NCI-H524 (cell line): ENCODE results near the gene KIF2A.

Source experiments
- DNase-seq, 2 experiments: peaks; one replicate each; lab custom pipeline; 2025; lab: John Stamatoyannopoulos, UW

The KIF2A gene

DNA sequence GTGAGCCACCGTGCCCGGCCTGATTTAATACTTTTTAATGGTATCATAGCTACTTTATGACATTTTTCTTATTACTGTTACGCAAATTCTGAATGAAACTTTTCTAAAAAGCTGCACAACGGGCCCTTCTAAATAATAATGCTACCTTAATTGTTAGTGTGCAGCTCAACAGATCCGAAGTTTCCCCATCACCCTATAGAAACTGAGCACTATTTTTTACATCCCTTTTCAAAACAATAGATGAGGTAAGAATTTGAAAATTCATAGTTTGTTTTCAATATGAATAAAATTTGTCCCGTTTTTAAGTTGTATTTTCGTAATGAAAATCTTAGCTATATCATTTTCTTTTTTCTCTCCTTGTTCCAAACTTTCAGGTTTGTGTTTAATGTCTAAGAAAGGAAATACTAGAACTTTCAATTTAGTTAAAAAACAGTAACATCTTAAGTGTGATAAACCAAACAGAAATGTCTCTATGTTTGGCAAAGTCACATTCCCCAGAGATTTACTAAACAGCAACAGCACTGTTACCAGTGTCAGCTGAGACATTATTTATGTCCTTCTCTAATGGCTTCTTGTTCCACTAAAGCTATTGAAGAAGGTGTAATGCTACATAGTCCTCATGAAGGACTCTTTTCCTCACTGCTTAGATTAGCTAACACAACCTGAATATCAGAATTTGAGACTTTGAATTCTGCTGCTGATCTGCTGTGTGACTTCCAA, 22.9 kb downstream of the KIF2A start:
- DNase-seq, result no peak

DNA sequence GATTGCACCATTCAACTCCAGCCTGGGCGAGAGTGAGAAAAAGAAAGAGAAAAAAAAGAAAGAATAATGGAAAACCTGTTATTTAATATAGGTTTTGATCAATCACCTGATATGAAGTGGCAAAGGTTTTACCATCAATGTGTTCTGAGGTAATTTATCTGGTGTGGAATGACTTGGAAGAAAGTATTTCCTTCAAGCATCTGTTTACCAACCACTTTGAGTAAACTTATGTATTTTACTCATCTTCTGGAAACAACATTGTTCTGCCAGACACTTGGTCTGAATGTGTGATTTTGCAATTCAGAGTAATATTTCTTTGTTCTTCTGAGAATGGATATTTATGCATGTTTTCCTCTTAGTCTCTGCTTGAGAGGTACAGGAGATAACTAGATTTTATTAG, 24.3 kb downstream of the KIF2A start:
- DNase-seq, result no peak

DNA sequence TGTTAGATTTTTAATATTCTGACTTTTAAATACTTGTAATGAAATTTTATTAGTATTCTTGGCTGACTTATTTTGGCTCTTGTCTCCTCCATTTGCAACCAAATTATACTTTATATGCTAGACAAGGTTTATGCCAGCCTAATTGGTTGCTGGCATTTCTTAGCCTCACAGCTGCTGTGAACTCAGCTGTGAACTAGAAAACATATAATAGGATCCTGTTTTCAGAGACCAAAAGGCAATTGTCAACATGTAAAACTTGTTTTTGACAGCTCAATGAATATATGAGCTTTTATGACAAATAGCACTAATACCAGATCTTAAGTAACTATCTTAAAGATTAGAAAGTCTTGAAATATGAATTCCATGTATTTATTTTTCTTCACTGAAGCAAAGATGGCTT, 25.9 kb downstream of the KIF2A start:
- no peak for DNase-seq

DNA sequence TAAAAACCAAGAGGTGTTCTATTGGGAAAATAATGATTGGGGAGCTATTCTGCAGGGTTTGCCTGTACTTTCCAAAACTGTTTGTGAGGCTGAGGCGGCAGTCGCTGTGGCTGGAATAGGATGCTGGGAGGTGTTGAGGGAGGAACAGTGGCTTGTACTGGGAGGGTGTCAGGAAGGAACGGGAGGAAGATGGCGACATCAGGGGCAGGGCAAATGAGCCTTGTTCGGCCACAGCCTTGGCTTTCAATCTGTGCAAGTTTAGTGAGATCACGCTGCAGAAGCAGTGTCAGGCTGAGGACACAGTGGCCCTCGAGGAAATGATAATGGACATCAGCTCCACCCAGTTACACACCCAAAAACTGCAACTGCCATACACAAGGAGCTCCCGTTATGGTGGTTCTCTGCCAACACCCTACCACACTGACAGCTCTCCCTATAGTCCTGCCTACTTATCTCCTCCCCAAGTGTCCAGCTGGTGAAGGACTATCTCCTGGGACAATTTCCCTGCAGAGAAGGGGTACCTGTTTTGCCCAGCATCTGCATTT, 27.3 kb downstream of the KIF2A start:
- DNase-seq, result no peak

DNA sequence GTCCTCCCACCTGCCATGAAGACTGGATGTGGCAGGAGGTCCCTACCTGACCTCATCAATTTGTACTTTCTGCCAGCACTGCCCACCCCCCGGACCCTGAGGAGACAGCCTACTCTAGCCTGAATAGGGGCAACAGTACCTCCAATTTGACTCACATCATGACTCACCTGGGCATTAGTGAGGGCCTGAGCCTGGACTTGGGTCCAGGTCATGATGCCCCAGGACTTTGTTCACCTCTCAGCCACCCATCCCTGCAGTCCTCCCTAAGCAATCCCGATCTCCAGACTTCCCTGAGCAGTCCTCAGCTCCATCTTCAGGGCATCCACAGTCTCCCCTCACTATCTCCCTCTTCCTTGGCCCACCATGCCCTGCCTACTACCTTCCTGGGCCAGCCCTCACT, 28.1 kb downstream of the KIF2A start:
- DNase-seq, result no peak

DNA sequence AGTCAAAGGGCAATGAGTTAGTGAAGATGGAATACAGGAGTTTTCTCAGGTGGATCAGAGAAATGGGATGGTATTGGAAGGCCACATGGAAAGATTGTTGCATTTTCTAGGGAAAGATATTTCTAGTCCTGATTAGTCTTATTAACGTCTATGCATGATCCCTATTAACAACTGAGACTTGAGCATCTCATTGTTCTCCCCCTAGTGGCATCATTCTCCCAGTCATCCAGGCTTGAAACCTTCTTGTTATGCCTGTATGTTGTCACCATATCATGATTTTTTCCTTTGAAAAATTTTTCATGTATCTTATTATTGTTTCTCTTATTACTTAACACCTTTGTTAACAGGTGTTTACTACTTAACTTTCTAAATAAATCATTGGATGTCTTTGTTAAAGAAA, 34.4 kb downstream of the KIF2A start:
- peak; percentile 25 to 39 for DNase-seq

DNA sequence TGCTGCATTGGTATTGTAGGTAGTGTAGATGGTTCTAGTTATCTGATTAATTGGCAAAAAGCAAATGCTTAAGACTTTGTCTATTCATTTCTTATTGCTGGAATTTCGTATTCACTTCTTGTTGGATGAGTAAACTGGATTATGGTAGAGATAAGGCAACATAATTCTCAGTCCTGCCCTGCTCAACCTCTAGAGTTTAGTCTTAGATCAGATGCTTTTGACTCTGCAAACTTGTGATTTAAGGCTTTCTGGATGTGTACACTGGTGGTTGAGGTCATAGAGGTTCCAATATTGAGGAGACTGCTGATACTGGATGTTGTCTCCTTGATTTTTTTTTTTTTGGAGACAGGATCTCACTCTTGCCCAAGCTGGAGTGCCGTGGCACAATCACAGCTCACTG, 35.0 kb downstream of the KIF2A start:
- DNase-seq, result no peak

DNA sequence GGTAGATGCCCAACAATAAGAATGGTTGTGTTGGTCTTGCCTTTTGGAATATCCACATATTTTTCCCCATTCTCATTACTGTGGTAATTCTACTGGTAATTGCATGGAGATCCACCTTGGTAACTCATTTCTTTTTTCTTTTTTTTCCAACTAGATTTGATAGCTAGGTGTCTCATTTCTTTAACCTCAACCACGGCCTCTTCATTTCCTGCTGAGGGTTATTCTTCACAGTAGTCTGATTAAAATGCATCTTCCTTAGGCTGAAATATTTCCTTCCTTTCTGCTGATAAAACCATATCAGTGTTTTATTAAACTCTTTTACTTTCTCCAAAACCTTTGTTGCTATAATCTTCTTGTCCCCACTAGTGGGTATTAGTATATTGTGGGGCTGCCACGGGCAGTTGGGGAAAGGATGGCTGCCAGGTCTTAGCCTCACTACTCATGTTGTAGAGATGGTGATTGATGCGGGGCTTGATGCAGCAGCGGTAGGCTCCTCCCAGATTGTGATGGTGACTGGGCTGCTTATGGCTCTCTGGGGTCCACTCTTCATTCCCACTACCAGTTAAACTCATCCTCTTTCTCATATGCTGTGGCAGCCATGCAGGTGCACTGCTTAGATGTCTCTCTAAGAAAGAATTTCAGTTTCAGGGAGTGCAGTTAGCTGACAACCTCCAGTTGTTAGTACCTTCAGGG, 35.9 kb downstream of the KIF2A start:
- no peak for DNase-seq

DNA sequence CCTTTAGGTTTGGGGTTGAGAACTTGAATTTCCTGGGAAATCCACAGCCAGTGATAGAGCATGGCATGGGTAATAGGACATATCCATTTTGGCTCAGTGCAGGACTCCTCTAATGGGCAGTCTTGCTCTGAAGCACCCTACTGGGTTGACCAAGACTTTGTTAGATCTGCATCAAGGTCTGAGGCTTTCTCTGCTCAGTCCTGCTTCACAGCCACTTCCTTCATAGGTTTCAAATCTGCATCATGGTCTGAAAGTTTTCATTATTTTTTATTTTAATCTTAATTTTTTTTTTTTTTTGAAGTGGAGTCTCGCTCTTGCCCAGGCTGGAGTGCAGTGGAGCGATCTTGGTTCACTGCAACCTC, 36.5 kb downstream of the KIF2A start:
- DNase-seq, result no peak

DNA sequence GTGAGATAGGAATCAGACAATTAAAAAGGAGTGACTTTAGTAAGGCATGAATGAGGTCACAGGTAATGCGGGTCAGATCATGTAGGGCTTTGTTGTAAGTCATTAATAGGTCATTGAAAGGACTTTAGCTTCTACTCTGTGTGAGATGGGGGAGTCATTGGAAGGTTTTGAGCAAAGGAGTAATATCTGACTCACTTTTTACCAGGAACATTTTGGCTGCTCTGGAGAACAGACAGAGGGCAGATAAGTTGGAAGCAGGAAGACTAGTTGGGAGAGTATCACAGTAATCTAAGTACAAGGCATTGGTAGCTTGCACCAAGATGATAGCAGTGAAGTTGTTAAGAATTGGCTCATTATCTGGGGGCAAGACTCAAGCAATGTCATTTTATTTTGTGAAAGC, 37.4 kb downstream of the KIF2A start:
- DNase-seq, result no peak

DNA sequence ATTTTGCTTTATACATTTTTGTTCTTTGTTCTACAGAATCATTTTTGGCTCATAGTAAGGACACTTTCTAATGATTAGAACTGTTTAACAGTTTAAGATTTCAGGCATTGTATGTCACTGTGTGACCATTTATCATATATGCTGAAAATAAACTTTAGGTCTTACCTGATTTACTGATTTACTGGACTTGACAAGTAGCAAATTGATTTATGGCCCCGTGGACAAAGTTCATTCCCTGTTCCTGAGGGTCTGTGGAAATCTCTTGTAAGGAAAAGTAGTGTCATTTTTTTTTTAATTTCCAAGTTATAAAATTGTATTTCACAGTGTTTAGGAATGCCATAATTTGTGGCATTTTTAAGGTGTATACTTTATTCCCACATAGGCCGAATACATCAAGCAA, 40.7 kb downstream of the KIF2A start:
- no peak for DNase-seq

DNA sequence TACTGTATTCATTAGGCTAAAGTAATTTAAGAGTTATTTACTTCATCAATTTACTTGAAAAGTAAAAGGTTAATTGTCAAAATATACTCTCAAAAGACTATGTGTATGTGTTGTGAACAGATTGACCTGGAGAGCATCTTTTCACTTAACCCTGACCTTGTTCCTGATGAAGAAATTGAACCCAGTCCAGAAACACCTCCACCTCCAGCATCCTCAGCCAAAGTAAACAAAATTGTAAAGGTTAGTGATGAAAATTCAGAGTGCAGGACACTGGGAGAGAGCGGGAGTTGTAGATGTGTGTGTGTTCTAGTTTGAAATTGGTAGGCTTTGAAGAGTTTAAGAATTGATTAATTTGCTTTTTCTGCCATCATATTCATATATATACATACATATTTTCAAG, 41.9 kb downstream of the KIF2A start:
- no peak for DNase-seq

DNA sequence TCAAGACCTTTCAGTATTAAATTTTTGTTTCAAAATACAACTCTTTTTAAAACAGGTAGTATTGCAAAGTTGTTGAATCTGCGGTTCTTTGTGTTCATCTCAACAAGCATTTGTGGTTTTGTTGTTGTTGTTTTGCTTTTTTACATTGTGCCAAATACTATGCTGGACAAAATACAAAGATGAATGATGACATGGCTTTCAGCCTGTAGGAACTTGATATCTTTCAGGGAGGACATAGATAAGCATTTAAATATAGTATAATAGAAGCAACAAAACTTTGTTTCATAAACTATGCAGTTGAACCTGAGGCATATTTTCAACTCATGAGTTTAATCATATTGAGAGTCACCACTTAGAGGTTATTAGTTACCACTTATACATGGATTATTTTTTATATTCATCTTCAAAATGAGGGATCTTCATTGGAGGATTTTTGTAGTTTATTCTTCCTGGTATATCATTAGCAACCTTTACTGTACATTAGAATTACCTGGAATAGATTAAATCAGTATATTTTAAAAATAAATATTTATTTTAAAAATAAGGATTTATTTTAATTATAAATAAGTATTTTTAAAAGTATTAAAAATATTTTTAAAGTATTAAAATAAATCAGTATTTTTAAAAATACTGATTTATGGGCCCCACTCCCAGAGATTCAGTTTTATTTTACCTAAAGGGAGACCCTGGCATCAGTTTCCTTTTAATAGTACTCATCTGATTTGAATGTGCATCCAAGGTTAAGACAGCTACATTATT, 42.9 kb downstream of the KIF2A start:
- no peak for DNase-seq

DNA sequence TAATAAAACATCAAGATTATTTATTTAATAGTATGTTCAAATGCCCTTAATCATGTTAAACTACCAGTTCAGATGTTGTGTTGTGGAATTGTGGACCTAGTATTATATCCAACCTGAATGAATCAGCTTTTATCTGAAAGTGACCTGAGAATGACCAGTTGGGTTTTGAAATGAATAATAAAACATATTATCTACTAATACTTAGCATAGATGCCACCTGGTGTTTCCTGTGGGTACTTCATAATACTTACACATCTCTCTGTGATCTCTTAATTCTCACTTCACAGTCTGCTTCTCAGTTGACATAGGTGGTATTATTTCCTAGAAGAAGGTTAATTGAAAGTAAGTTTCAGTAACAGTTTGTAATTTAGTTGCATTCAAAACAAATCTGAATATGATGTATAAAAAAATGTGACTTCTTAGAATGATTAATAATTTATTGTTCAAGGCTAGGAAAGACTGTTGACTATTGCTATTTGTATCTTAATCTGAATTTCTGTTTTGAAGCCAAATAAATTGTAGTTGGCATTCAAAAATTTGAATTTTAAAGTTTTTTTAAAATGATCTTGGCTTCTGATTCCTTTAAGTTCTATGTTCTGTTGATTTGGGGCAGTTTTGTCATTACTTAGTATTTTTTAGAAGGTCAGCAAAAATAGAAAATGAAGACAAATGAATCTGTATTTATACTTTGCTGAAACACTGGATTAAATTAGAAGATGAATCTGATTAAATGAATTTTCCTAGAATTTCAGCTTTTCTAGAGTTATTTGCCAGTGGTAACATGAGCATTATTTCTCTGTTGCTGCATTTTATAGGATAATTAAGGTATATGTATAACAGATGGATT, 48.2 kb downstream of the KIF2A start:
- DNase-seq, result peak; percentile 4 to 58

DNA sequence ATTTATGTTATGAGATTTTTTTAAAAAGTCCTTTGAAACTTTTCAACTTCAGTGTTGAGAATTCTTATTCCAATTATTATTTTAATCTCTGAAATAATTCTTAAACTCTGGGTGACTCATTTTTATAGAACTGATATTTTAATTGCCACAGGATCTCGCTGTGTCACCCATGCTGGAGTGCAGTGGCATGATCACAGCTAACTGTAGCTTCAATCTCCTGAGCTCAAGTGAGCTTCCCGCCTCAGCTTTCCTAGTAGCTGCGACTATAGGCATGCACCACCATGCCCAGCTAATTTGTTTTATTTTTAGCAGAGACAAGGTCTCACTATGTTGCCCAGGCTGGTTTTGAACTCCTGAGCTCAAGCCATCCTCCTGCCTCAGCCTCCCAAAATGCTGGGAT, 56.7 kb downstream of the KIF2A start:
- DNase-seq, result no peak

DNA sequence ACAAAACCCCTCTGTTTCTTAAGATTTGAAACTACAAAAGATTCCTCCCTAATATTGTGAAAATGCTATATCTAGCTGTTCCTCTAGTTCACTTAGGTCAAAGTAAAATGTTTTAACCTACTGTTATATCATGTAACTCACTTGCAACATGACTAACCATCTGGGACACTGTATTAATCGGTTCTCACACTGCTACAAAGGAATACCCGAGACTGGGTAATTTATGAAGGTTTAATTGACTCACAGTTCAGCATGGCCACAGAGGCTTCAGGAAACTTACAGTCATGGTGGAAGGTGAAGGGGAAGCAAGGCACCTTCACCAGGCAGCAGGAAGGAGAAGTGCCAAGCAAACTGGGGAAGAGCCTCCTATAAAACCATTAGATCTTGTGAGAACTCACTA, 63.0 kb downstream of the KIF2A start:
- no peak for DNase-seq

DNA sequence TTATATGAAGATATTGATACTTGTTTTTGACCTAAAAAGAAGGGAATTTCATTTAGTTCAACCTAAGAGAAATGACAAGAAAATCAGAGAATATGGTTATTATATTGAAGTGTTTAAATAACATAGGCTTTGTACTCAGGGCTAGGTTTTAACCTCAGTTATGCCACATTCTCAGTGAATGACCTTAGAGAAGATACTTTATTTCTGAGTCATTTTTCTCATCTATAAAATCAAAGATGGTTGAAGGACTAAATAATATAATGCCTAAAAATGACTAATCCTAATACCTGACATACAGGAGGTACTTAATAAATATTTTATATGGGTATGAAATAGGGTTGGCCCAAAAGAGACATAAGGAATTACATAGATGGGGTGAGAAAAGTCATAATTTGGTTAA, 65.4 kb downstream of the KIF2A start:
- DNase-seq, result no peak

DNA sequence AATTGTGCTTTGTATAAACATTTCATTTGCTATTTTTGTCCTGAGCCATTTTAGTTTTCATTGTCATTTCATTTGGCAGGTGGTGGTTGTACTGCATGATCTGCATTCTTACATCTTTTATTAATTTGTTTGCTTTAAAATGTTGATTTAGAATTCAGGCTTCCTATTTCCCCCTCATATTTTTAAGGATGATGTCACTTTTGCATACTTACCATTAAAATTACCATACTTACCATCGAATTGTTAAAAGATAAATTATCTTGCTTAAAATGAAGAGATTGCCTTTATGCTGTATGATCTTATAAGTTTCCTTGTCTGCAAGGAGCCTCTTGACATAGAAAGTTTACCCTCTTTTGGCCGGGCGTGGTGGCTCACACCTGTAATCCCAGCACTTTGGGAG, 66.6 kb downstream of the KIF2A start:
- no peak for DNase-seq

DNA sequence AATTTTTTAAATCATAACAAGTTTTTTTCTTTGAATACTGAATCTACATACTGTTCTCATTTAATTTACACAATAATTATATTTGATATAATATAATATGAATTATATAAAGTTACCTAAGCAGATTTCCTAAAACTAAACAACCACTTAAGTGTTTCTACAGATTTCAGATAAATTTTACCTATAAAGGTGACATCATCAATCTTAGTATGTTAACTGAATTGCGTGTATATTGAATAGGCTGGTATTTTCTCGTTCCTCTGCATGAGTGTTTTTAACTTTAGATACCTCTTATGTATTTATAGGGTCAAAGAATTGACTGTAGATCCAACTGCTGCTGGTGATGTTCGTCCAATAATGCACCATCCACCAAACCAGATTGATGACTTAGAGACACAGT, 67.4 kb downstream of the KIF2A start:
- DNase-seq, result no peak

DNA sequence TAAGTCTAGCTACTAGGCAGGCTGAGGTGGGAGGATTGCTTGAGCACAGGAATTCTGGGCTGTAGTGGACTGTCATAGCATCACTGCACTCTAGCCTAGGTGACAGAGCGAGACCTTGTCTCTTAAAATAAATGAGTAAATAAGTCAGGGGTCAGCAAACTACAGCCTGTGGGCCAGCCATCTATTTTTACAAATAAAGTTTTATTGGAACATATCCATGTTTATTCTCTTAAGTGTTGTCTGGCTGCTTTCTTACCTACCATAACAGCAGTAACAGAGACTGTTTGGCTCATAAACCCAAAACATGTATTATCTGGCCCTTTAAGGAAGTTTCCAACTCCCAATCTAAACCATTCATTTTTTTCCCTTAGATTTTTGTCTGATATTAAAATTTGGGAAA, 68.1 kb downstream of the KIF2A start:
- DNase-seq, result no peak

DNA sequence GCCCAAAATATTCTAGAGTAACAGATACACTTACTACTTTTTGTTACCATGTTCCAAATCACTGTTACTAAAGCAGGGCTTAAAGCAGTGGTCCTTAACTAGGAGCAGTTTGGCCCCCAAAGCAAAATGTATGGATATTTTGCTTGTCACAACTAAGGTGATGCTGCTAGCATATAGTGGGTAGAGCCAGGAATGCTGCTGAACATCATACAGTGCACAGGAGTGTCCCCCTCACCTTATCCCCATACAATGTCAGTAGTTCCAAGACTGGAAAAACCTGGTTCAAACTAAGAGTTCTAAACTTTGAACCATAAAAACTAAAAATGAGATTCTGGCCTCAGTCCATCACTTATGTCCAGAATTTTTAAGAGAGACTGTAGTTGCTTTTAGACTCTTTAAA, 69.6 kb downstream of the KIF2A start:
- no peak for DNase-seq

DNA sequence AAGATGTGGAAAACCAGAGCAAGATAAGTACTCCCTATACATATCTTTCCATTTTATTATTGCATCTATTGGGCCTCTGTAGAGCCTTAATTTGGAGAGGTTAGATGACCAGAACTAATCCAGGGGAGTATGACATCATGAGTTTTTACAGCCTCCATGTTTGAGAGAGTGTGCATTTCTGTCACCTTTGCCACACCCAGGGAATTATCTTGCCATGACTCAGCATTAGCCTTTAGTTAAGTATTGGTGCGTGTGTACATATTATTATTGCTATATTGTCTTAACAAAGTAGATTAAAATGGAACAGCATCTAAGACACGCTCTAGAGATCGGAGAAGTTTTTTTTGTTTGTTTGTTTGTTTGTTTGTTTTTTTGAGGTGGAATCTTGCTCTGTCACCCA, 70.1 kb downstream of the KIF2A start:
- DNase-seq, result no peak
